Panc1 (cell line): ENCODE data around the gene TFEB.

Experiments
- POLR2AphosphoS5 ChIP-seq: IDR thresholded peaks from 2 replicates; pipeline ENCODE4 v1.6.1; 2012; ENCODE audit warnings: mild to moderate bottlenecking, low read depth, low read length, moderate library complexity
- TF ChIP-seq, protein P1 (sequence below): fragments of 450-650 bp; IDR thresholded peaks from 2 replicates; pipeline ENCODE4 v1.5.1; 2017; ENCODE audit warnings: mild to moderate bottlenecking
- TF ChIP-seq, protein P2 (sequence below), 2 experiments: IDR thresholded peaks; 2 replicates each; pipeline ENCODE4 v1.6.1; 2011 to 2012; ENCODE audit warnings: low read depth in 2 of 2, control low read depth in 1 of 2, low read length in 1 of 2, mild to moderate bottlenecking in 1 of 2, moderate library complexity in 1 of 2; ENCODE audit not compliant: insufficient read depth in 1 of 2

DNA sequence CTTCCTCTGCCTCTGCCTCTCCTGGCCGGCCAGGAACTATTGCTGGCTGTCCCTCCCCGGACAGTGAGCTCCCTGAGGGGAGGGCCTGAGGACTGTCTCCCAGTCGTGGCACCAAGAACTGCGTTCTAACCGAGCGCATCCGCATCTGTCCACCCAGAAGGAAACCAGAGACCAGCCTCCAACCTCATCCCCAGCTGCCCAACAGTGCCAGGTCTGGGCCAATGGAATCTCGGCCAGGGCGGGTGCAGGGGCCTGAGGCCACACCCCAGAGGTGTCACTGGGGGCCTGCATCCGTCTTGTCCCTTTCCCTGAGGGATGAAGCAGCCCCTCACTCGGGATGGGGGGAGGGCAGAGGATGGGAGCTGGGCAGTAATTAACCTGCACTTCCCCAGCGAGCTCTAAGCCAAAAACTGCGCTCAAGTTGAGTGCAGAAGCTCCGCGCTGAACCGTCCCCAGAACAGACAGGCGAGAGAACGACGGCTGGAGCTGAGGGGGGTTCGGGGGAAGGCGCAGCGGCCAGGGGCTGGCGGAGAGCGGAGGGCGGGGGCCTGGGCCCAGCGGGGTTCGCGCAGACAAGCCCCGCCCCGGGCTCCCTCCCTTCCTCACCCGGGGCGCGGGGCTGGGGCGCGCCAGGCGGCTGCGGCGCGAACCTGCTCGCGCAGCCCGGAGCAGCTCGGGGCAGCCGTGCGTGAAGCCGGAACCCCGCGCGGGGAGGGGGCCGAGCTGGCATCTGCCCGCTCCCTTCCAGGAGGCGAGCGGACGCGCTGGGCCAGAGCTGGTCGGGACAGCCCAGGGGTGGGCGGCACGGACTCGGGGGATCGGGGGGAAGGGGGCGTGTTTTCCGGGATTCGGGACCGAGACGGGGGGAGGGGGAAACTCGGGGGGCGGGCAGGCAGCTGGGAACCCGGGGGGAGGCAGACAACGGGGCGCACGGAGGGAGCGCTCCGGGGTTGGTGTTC lies 1.4 kb downstream of the TFEB start:
- TF ChIP-seq, protein P1, sequence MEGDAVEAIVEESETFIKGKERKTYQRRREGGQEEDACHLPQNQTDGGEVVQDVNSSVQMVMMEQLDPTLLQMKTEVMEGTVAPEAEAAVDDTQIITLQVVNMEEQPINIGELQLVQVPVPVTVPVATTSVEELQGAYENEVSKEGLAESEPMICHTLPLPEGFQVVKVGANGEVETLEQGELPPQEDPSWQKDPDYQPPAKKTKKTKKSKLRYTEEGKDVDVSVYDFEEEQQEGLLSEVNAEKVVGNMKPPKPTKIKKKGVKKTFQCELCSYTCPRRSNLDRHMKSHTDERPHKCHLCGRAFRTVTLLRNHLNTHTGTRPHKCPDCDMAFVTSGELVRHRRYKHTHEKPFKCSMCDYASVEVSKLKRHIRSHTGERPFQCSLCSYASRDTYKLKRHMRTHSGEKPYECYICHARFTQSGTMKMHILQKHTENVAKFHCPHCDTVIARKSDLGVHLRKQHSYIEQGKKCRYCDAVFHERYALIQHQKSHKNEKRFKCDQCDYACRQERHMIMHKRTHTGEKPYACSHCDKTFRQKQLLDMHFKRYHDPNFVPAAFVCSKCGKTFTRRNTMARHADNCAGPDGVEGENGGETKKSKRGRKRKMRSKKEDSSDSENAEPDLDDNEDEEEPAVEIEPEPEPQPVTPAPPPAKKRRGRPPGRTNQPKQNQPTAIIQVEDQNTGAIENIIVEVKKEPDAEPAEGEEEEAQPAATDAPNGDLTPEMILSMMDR, result no peak
- no peak for TF ChIP-seq POLR2AphosphoS5
- TF ChIP-seq, protein P2, sequence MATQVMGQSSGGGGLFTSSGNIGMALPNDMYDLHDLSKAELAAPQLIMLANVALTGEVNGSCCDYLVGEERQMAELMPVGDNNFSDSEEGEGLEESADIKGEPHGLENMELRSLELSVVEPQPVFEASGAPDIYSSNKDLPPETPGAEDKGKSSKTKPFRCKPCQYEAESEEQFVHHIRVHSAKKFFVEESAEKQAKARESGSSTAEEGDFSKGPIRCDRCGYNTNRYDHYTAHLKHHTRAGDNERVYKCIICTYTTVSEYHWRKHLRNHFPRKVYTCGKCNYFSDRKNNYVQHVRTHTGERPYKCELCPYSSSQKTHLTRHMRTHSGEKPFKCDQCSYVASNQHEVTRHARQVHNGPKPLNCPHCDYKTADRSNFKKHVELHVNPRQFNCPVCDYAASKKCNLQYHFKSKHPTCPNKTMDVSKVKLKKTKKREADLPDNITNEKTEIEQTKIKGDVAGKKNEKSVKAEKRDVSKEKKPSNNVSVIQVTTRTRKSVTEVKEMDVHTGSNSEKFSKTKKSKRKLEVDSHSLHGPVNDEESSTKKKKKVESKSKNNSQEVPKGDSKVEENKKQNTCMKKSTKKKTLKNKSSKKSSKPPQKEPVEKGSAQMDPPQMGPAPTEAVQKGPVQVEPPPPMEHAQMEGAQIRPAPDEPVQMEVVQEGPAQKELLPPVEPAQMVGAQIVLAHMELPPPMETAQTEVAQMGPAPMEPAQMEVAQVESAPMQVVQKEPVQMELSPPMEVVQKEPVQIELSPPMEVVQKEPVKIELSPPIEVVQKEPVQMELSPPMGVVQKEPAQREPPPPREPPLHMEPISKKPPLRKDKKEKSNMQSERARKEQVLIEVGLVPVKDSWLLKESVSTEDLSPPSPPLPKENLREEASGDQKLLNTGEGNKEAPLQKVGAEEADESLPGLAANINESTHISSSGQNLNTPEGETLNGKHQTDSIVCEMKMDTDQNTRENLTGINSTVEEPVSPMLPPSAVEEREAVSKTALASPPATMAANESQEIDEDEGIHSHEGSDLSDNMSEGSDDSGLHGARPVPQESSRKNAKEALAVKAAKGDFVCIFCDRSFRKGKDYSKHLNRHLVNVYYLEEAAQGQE (IDR thresholded peaks at IDR 0.05; ENCODE audit: insufficient read depth in 1 of 2, low read depth in 2 of 2, low read length in 1 of 2), result no peak
